Astrocyte (in vitro differentiated cells and primary cell): Measurements from ENCODE around the gene SYVN1. TPM values are rescaled to one million over a fixed set of nuclear protein-coding genes. Genes with fewer than 3 reads are reported as not detected.

Experiments
- DNase-seq: peaks from one replicate; pipeline ENCODE4 v3.0.0-alpha.2; 2010; ENCODE audit warnings: low read depth
- FAIRE-seq: peaks from 2 replicates; lab custom pipeline; 2011; peaks lifted over from hg19 to GRCh38; lab: Jason Lieb, UNC
- H2AFZ ChIP-seq: 2 replicates; pipeline ENCODE4 v1.6.0; 2012; ENCODE audit warnings: low read depth, low read length, inconsistent platforms
- H3K27ac ChIP-seq: 2 replicates; pipeline ENCODE4 v1.5.1; 2011; ENCODE audit warnings: low read depth, low read length, inconsistent platforms
- H3K27me3 ChIP-seq: 2 replicates; pipeline ENCODE4 v1.6.0; 2011; ENCODE audit warnings: low read length, inconsistent platforms; ENCODE audit not compliant: insufficient read depth
- H3K36me3 ChIP-seq: 2 replicates; pipeline ENCODE4 v1.5.1; 2011; ENCODE audit warnings: low read length, inconsistent platforms; ENCODE audit not compliant: insufficient read depth
- H3K4me1 ChIP-seq: 2 replicates; pipeline ENCODE4 v1.5.1; 2011; ENCODE audit warnings: low read length, inconsistent platforms; ENCODE audit not compliant: insufficient read depth
- H3K4me2 ChIP-seq: 2 replicates; pipeline ENCODE4 v1.6.0; 2012; ENCODE audit warnings: low read length, inconsistent platforms
- H3K4me3 ChIP-seq: 2 replicates; pipeline ENCODE4 v1.5.1; 2011; ENCODE audit warnings: low read depth, mild to moderate bottlenecking, low read length, inconsistent platforms; ENCODE audit not compliant: insufficient read depth
- H3K79me2 ChIP-seq: 2 replicates; pipeline ENCODE4 v1.6.0; 2012; ENCODE audit warnings: mild to moderate bottlenecking, low read length, inconsistent platforms; ENCODE audit not compliant: insufficient read depth
- H3K9ac ChIP-seq: 2 replicates; pipeline ENCODE4 v1.6.0; 2012; ENCODE audit warnings: mild to moderate bottlenecking, low read length, inconsistent platforms
- H3K9me3 ChIP-seq: 2 replicates; pipeline ENCODE4 v1.5.1; 2012; ENCODE audit warnings: low read depth, mild to moderate bottlenecking, low read length, inconsistent platforms; ENCODE audit not compliant: insufficient read depth
- H4K20me1 ChIP-seq: 2 replicates; pipeline ENCODE4 v1.6.0; 2012; ENCODE audit warnings: low read length, inconsistent platforms; ENCODE audit not compliant: insufficient read depth
- H3K27ac Mint-ChIP-seq: one replicate; pipeline ENCODE4 v1.8.0; 2021; ENCODE audit warnings: mild to moderate bottlenecking, mixed read lengths; ENCODE audit not compliant: unreplicated experiment
- H3K27me3 Mint-ChIP-seq: one replicate; pipeline ENCODE4 v1.8.0; 2021; ENCODE audit warnings: low read depth, mixed read lengths; ENCODE audit not compliant: unreplicated experiment
- H3K36me3 Mint-ChIP-seq: one replicate; pipeline ENCODE4 v1.8.0; 2021; ENCODE audit warnings: low read depth, mixed read lengths; ENCODE audit not compliant: unreplicated experiment
- H3K4me1 Mint-ChIP-seq: one replicate; pipeline ENCODE4 v1.8.0; 2021; ENCODE audit warnings: low read depth, mixed read lengths; ENCODE audit not compliant: unreplicated experiment
- H3K4me3 Mint-ChIP-seq: one replicate; pipeline ENCODE4 v1.8.0; 2021; ENCODE audit warnings: mild to moderate bottlenecking, moderate library complexity, mixed read lengths; ENCODE audit not compliant: unreplicated experiment
- H3K9me3 Mint-ChIP-seq: one replicate; pipeline ENCODE4 v1.8.0; 2021; ENCODE audit warnings: mild to moderate bottlenecking, mixed read lengths; ENCODE audit not compliant: unreplicated experiment
- EZH2 ChIP-seq: IDR thresholded peaks from 2 replicates; pipeline ENCODE4 v1.6.1; 2012; ENCODE audit warnings: mild to moderate bottlenecking, low read length, inconsistent platforms; ENCODE audit not compliant: insufficient read depth
- total RNA-seq: library from RNA; stranded (reverse); gene quantifications from 2 replicates; pipeline ENCODE4 v1.2.1, GENCODE V29; 2021
- TF ChIP-seq, protein P1 (sequence below): IDR thresholded peaks from 2 replicates; pipeline ENCODE4 v1.5.1; 2011; ENCODE audit warnings: low read depth, mild to moderate bottlenecking, inconsistent platforms, low read length, moderate library complexity; ENCODE audit not compliant: insufficient read depth

The SYVN1 gene
- total RNA-seq, 1 donor from 2014 or later, result 43.0 TPM

- DNase-seq (no peak), FAIRE-seq (no peak)
- peaks cover 4% of the 10 kb centered on the region for H4K20me1 ChIP-seq
- peak overlapping the region; percentile 99 for H3K9ac ChIP-seq
- H3K9me3 ChIP-seq, result no peaks in the 10 kb centered on the region
- H3K4me2 ChIP-seq, result peak overlapping the region; percentile 95
- no peaks in the 10 kb centered on the region for H3K27me3 ChIP-seq
- peak overlapping the region; percentile 96 for H3K4me3 Mint-ChIP-seq
- H3K27me3 Mint-ChIP-seq, result no peaks in the 10 kb centered on the region
- peaks cover 13% of the 10 kb centered on the region for H3K36me3 ChIP-seq
- H3K4me3 ChIP-seq, result peak overlapping the region; percentile 98
- H3K4me1 ChIP-seq, result peaks cover 15% of the 10 kb centered on the region
- peaks cover 69% of the 10 kb centered on the region for H3K79me2 ChIP-seq
- peak overlapping the region; percentile 98 for H3K27ac ChIP-seq
- H3K9me3 Mint-ChIP-seq, result no peaks in the 10 kb centered on the region
- H3K27ac Mint-ChIP-seq, result peak overlapping the region; percentile 99
- H2AFZ ChIP-seq, result peak overlapping the region; percentile 86
- TF ChIP-seq, protein P1, sequence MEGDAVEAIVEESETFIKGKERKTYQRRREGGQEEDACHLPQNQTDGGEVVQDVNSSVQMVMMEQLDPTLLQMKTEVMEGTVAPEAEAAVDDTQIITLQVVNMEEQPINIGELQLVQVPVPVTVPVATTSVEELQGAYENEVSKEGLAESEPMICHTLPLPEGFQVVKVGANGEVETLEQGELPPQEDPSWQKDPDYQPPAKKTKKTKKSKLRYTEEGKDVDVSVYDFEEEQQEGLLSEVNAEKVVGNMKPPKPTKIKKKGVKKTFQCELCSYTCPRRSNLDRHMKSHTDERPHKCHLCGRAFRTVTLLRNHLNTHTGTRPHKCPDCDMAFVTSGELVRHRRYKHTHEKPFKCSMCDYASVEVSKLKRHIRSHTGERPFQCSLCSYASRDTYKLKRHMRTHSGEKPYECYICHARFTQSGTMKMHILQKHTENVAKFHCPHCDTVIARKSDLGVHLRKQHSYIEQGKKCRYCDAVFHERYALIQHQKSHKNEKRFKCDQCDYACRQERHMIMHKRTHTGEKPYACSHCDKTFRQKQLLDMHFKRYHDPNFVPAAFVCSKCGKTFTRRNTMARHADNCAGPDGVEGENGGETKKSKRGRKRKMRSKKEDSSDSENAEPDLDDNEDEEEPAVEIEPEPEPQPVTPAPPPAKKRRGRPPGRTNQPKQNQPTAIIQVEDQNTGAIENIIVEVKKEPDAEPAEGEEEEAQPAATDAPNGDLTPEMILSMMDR, result no peak
- TF ChIP-seq EZH2, result no peak
- H3K36me3 Mint-ChIP-seq, result peaks cover 4% of the 10 kb centered on the region
- peaks cover 9% of the 10 kb centered on the region for H3K4me1 Mint-ChIP-seq
These were observed 51.0 kb downstream of the SYVN1 start for GRCh38 chr11:65083134-65083833.

- no peak overlapping the region for H3K4me3 ChIP-seq
- no peak overlapping the region for H3K27ac ChIP-seq
- H3K36me3 ChIP-seq, result peaks cover 13% of the 10 kb centered on the region
- no peak for TF ChIP-seq EZH2
- TF ChIP-seq, protein P1, result no peak
- H3K9me3 ChIP-seq, result no peaks in the 10 kb centered on the region
- peaks cover 4% of the 10 kb centered on the region for H4K20me1 ChIP-seq
- no peak overlapping the region for H3K4me3 Mint-ChIP-seq
- no peaks in the 10 kb centered on the region for H3K27me3 Mint-ChIP-seq
- no peak for FAIRE-seq
- H3K4me1 ChIP-seq, result peaks cover 9% of the 10 kb centered on the region
- peaks cover 57% of the 10 kb centered on the region for H3K79me2 ChIP-seq
- no peaks in the 10 kb centered on the region for H3K27me3 ChIP-seq
- DNase-seq, result no peak
- H3K36me3 Mint-ChIP-seq, result no peaks in the 10 kb centered on the region
- no peaks in the 10 kb centered on the region for H3K9me3 Mint-ChIP-seq
- H3K4me2 ChIP-seq, result no peak overlapping the region
- no peak overlapping the region for H2AFZ ChIP-seq
- H3K27ac Mint-ChIP-seq, result no peak overlapping the region
- H3K4me1 Mint-ChIP-seq, result no peaks in the 10 kb centered on the region
- no peak overlapping the region for H3K9ac ChIP-seq
These were observed 55.5 kb downstream of the SYVN1 start for GRCh38 chr11:65078786-65079342.

DNA sequence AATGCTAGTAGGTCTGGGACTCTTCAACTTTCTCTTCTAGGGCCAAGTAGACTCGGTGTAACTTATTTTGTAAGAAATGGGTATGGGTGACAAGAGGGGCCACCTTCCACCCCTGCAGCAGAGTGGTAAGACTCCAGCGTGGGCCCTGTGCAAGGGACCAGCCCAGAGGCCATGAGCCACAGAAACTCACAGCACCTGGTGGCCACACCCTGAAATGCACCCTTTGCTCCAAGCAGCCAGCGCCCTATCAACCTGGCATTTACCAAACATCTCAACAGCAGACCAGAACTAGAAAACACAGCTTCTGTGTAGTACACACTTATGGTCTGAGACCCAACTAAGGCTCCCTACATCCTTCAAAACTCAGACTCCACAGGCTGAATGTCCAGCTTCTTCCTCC lies 56.2 kb downstream of the SYVN1 start:
- H3K9ac ChIP-seq, result no peak overlapping the region
- peaks cover 13% of the 10 kb centered on the region for H3K36me3 ChIP-seq
- no peaks in the 10 kb centered on the region for H3K27me3 ChIP-seq
- no peaks in the 10 kb centered on the region for H3K4me1 Mint-ChIP-seq
- TF ChIP-seq, protein P1, result peak; percentile 50
- no peak for TF ChIP-seq EZH2
- FAIRE-seq (no peak), DNase-seq (no peak)
- peaks cover 50% of the 10 kb centered on the region for H3K79me2 ChIP-seq
- H2AFZ ChIP-seq, result no peak overlapping the region
- H4K20me1 ChIP-seq, result peaks cover 4% of the 10 kb centered on the region
- H3K4me2 ChIP-seq, result no peak overlapping the region
- H3K9me3 ChIP-seq, result no peaks in the 10 kb centered on the region
- H3K27ac ChIP-seq, result no peak overlapping the region
- no peak overlapping the region for H3K27ac Mint-ChIP-seq
- no peak overlapping the region for H3K4me3 Mint-ChIP-seq
- no peaks in the 10 kb centered on the region for H3K27me3 Mint-ChIP-seq
- no peak overlapping the region for H3K4me3 ChIP-seq
- peaks cover 4% of the 10 kb centered on the region for H3K4me1 ChIP-seq
- no peaks in the 10 kb centered on the region for H3K36me3 Mint-ChIP-seq
- H3K9me3 Mint-ChIP-seq, result no peaks in the 10 kb centered on the region
